Activated T-cell treated with anti-CD3 and anti-CD28 coated beads, Interleukin-2, amount 50 U/mL, for 24 hours (primary cell): Measurements from ENCODE around the gene PCDHGA1.
"Not testable (repeated sequence)": the region's sequence is repeated elsewhere in the genome, so short reads cannot be mapped to it uniquely, and the experiment has no call there.

Experiments
- DNase-seq: peaks from one replicate; pipeline ENCODE4 v3.0.0-alpha.2; 2020
- H3K27ac Mint-ChIP-seq: 2 replicates; pipeline ENCODE4 v1.8.0; 2020; ENCODE audit warnings: mild to moderate bottlenecking, mixed read lengths
- H3K27me3 Mint-ChIP-seq: 2 replicates; pipeline ENCODE4 v1.8.0; 2020; ENCODE audit warnings: mixed read lengths
- H3K36me3 Mint-ChIP-seq: 2 replicates; pipeline ENCODE4 v1.8.0; 2020; ENCODE audit warnings: low read depth, mixed read lengths
- H3K4me1 Mint-ChIP-seq: 2 replicates; pipeline ENCODE4 v1.8.0; 2020; ENCODE audit warnings: low read depth, mixed read lengths
- H3K4me3 Mint-ChIP-seq: 2 replicates; pipeline ENCODE4 v1.8.0; 2020; ENCODE audit warnings: mild to moderate bottlenecking, moderate library complexity, mixed read lengths
- H3K9me3 Mint-ChIP-seq: 2 replicates; pipeline ENCODE4 v1.8.0; 2020; ENCODE audit warnings: mixed read lengths

PCDHGA1 gene

GRCh38 chr5:141402553-141403243 is 72.4 kb downstream of the PCDHGA1 start, which contains the start of gene PCDHGA9:
Gene PCDHGA9 (plus strand): TSS chr5:141402778. CDS start chr5:141402953, 175 bp downstream.
- Mint-ChIP-seq H3K36me3 (peaks cover 12% of the 10 kb centered on the region), H3K27ac (no peak within 1 kb of the TSS), H3K27me3 (peaks cover 80% of the 10 kb centered on the region), H3K9me3 (peaks cover 28% of the 10 kb centered on the region), H3K4me3 (peak within 1 kb of the TSS; percentile 58), H3K4me1 (peaks cover 3% of the 10 kb centered on the region)
- no peak for DNase-seq

DNA sequence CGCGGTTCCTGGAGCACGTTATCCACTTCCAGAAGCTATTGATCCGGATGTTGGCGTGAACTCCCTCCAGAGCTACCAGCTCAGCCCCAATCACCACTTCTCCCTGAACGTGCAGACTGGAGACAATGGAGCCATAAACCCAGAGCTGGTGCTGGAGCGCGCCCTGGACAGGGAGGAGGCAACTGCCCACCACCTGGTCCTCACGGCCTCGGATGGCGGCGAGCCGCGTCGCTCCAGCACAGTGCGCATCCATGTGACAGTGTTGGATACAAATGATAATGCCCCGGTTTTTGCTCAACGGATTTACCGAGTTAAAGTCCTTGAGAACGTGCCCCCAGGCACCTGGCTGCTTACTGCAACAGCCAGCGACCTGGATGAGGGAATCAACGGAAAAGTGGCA is 73.1 kb downstream of the PCDHGA1 start:
- peaks cover 3% of the 10 kb centered on the region for H3K4me1 Mint-ChIP-seq
- peaks cover 28% of the 10 kb centered on the region for H3K9me3 Mint-ChIP-seq
- no peak for DNase-seq
- peaks cover 83% of the 10 kb centered on the region for H3K27me3 Mint-ChIP-seq
- H3K4me3 Mint-ChIP-seq: no peak overlapping the region
- no peak overlapping the region for H3K27ac Mint-ChIP-seq
- H3K36me3 Mint-ChIP-seq: peaks cover 14% of the 10 kb centered on the region

GRCh38 chr5:141407790-141408505 is 77.6 kb downstream of the PCDHGA1 start, which contains the start of gene PCDHGB6:
Gene PCDHGB6 (plus strand): TSS chr5:141408021. CDS start chr5:141408203, 182 bp downstream.
- peak; percentile 59 for DNase-seq
- H3K36me3 Mint-ChIP-seq, H3K4me1 Mint-ChIP-seq, H3K27ac Mint-ChIP-seq: not testable (repeated sequence)
- Mint-ChIP-seq H3K9me3 (peaks cover 20% of the 10 kb centered on the region), H3K27me3 (peaks cover 82% of the 10 kb centered on the region), H3K4me3 (peak within 1 kb of the TSS; percentile 52)

- H3K36me3 Mint-ChIP-seq: peaks cover 9% of the 10 kb centered on the region
- no peak overlapping the region for H3K27ac Mint-ChIP-seq
- no peak overlapping the region for H3K4me3 Mint-ChIP-seq
- H3K4me1 Mint-ChIP-seq: peaks cover 16% of the 10 kb centered on the region
- peaks cover 82% of the 10 kb centered on the region for H3K27me3 Mint-ChIP-seq
- no peak for DNase-seq
- peaks cover 23% of the 10 kb centered on the region for H3K9me3 Mint-ChIP-seq
These were observed 79.4 kb downstream of the PCDHGA1 start for GRCh38 chr5:141409598-141410306.

DNA sequence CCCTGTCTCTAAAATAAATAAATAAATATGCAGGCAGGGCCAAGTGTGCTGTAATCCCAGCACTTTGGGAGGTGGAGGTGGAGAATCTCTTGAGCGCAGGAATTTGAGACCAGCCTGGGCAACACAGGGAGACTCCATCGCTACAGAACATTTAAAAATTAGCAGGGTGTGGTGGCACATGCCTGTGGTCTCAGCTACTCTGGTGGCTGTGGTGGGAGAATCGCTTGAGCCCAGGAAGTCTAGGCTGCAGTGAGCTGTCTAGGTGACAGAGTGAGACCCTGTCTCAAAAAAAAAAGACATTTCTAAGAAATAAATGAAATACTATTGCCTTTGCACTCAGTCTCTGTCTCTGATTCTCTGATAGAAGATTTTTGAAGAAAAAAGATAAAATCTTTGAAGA is 81.3 kb downstream of the PCDHGA1 start:
- DNase-seq: no peak
- Mint-ChIP-seq H3K27me3 (peaks cover 81% of the 10 kb centered on the region), H3K27ac (no peak overlapping the region), H3K9me3 (peaks cover 23% of the 10 kb centered on the region), H3K36me3 (peaks cover 9% of the 10 kb centered on the region), H3K4me1 (peaks cover 19% of the 10 kb centered on the region), H3K4me3 (no peak overlapping the region)

DNA sequence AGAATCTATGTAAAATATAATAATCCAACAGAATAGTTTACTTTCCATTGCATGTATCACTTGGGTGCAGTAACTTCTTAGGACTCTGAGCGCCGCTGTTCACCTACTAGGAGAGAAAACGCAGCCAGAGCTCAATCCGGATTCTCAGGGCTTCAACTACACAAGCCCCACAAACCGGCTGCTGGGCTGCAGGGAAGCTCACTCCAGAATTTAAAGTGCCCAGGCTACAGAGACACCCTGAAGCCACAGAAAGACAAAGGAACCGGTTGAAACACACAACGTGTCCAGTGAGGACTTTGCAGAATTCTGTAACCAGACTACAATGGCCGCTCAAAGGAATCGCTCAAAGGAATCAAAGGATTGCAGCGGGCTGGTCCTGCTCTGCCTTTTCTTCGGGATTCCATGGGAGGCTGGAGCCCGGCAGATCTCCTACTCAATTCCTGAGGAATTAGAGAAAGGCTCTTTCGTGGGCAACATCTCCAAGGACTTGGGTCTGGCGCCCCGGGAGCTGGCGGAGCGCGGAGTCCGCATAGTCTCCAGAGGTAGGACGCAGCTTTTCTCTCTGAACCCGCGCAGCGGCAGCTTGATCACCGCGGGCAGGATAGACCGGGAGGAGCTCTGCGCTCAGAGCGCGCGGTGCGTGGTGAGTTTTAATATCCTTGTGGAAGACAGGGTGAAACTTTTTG is 82.7 kb downstream of the PCDHGA1 start, which contains the start of gene PCDHGA10:
Gene PCDHGA10, plus strand, starts transcription at position 134 of the 686 bp plus-strand sequence. Its CDS starts 189 bp downstream, at position 323.
- Mint-ChIP-seq H3K36me3 (peaks cover 9% of the 10 kb centered on the region), H3K4me1 (peaks cover 24% of the 10 kb centered on the region), H3K27ac (no peak within 1 kb of the TSS), H3K27me3 (peaks cover 82% of the 10 kb centered on the region), H3K9me3 (peaks cover 25% of the 10 kb centered on the region), H3K4me3 (peak within 1 kb of the TSS; percentile 78)
- peak; percentile 63 for DNase-seq

DNA sequence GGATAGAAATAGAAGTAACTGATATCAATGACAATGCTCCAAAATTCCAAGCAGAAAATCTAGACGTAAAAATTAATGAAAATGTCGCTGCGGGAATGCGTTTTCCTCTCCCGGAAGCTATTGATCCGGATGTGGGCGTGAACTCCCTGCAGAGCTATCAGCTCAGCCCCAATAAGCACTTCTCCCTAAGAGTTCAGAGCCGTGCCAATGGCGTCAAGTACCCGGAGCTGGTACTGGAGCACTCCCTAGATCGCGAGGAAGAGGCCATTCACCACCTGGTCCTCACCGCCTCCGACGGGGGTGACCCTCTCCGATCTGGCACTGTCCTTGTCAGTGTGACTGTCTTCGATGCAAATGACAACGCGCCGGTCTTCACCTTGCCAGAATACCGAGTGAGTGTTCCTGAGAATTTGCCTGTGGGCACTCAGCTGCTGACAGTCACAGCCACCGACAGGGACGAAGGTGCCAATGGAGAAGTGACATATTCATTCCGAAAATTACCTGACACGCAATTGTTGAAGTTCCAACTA is 83.3 kb downstream of the PCDHGA1 start:
- Mint-ChIP-seq H3K4me1 (peaks cover 26% of the 10 kb centered on the region), H3K27ac (no peak overlapping the region), H3K9me3 (peaks cover 30% of the 10 kb centered on the region), H3K36me3 (peaks cover 10% of the 10 kb centered on the region), H3K4me3 (peak overlapping the region; percentile 78), H3K27me3 (peaks cover 82% of the 10 kb centered on the region)
- DNase-seq: no peak

- H3K36me3 Mint-ChIP-seq, H3K4me3 Mint-ChIP-seq, H3K27ac Mint-ChIP-seq, DNase-seq: not testable (repeated sequence)
- Mint-ChIP-seq H3K9me3 (peaks cover 28% of the 10 kb centered on the region), H3K4me1 (peaks cover 26% of the 10 kb centered on the region), H3K27me3 (peaks cover 81% of the 10 kb centered on the region)
These were observed 84.4 kb downstream of the PCDHGA1 start for GRCh38 chr5:141414548-141415274.

DNA sequence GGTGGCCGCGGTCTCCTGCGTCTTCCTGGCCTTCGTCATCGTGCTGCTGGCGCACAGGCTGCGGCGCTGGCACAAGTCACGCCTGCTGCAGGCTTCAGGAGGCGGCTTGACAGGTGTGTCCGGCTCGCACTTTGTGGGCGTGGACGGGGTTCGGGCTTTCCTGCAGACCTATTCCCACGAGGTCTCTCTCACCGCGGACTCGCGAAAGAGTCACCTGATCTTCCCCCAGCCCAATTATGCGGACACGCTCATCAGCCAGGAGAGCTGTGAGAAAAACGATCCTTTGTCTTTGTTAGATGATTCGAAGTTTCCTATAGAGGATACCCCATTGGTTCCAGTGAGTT is 84.9 kb downstream of the PCDHGA1 start:
- peaks cover 81% of the 10 kb centered on the region for H3K27me3 Mint-ChIP-seq
- H3K4me3 Mint-ChIP-seq, DNase-seq, H3K27ac Mint-ChIP-seq: not testable (repeated sequence)
- H3K4me1 Mint-ChIP-seq: peaks cover 26% of the 10 kb centered on the region
- H3K9me3 Mint-ChIP-seq: peaks cover 30% of the 10 kb centered on the region
- peaks cover 11% of the 10 kb centered on the region for H3K36me3 Mint-ChIP-seq

GRCh38 chr5:141417494-141418172 is 87.3 kb downstream of the PCDHGA1 start, which contains the start of gene PCDHGB7:
Gene PCDHGB7 (plus strand): TSS chr5:141417677. CDS start chr5:141417860, 183 bp downstream.
- peaks cover 32% of the 10 kb centered on the region for H3K4me1 Mint-ChIP-seq
- peak; percentile 54 for DNase-seq
- peaks cover 89% of the 10 kb centered on the region for H3K27me3 Mint-ChIP-seq
- peaks cover 16% of the 10 kb centered on the region for H3K36me3 Mint-ChIP-seq
- not testable (repeated sequence) for H3K27ac Mint-ChIP-seq
- H3K4me3 Mint-ChIP-seq: peak within 1 kb of the TSS; percentile 71
- H3K9me3 Mint-ChIP-seq: peaks cover 42% of the 10 kb centered on the region

GRCh38 chr5:141419074-141419880 is 89.0 kb downstream of the PCDHGA1 start:
- Mint-ChIP-seq H3K4me1 (peaks cover 20% of the 10 kb centered on the region), H3K36me3 (peaks cover 18% of the 10 kb centered on the region), H3K4me3 (no peak overlapping the region), H3K9me3 (peaks cover 41% of the 10 kb centered on the region), H3K27me3 (peaks cover 89% of the 10 kb centered on the region), H3K27ac (peak overlapping the region; percentile 2)
- DNase-seq: no peak

DNA sequence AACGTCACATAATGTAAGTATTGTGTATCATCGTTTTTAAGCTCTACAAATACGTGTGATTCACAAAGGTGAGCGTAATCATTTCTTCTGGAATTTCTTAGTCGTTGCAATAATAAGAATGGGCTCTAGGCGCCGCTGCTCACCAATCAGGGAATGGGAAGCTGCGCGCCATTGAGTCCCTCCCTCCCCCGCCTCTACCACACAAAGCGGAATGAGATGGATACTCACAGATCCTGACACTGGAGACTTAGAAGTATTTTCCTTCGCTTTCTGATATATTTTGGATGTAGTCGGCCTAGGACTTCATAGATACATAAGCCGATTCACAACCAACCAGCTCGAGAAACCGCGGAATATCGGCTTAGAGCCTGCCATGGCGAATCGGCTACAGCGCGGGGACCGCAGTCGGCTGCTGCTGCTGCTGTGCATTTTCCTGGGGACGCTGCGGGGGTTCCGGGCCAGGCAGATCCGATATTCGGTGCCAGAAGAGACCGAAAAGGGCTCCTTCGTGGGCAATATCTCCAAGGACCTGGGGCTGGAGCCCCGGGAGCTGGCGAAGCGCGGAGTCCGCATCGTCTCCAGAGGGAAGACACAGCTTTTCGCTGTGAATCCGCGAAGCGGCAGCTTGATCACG is 90.7 kb downstream of the PCDHGA1 start, which contains the start of gene PCDHGA11:
Gene PCDHGA11, plus strand, starts transcription at position 197 of the 634 bp plus-strand sequence. Its CDS starts 177 bp downstream, at position 374.
- H3K27ac Mint-ChIP-seq: peak within 1 kb of the TSS; percentile 70
- peaks cover 90% of the 10 kb centered on the region for H3K27me3 Mint-ChIP-seq
- H3K4me1 Mint-ChIP-seq: peaks cover 12% of the 10 kb centered on the region
- H3K36me3 Mint-ChIP-seq: peaks cover 18% of the 10 kb centered on the region
- peak within 1 kb of the TSS; percentile 75 for H3K4me3 Mint-ChIP-seq
- DNase-seq: no peak
- peaks cover 37% of the 10 kb centered on the region for H3K9me3 Mint-ChIP-seq
